HepG2 (cell line): ENCODE results near the gene RUVBL1. TPM values are rescaled to one million over a fixed set of nuclear protein-coding genes. Genes with fewer than 3 reads are reported as not detected.

Experiments used
- KLF6 ChIP-seq: IDR thresholded peaks from 2 replicates; pipeline ENCODE4 v1.8.0; 2016; ENCODE audit warnings: missing biosample characterization, missing genetic modification reagents
- LCORL ChIP-seq, 2 experiments: fragments of 450-650 bp in 1 of 2; sonication (generic) in 1 of 2; formaldehyde crosslinking in 1 of 2; IDR thresholded peaks; 2 replicates each; pipeline versions ENCODE4 v1.5.0 to v1.6.1; 2017 to 2020; ENCODE audit warnings: antibody characterized with exemption in 1 of 2, missing genetic modification reagents in 1 of 2
- MED1 ChIP-seq: sonication (generic); formaldehyde crosslinking; IDR thresholded peaks from 2 replicates; pipeline ENCODE4 v1.4.0; 2020; ENCODE audit warnings: missing genetic modification reagents
- TBX2 ChIP-seq: sonication (generic); formaldehyde crosslinking; IDR thresholded peaks from 2 replicates; pipeline ENCODE4 v1.5.0; 2020; ENCODE audit warnings: missing genetic modification reagents, mild to moderate bottlenecking, borderline replicate concordance
- YEATS4 ChIP-seq: sonication (generic); formaldehyde crosslinking; IDR thresholded peaks from 2 replicates; pipeline ENCODE4 v1.4.0; 2020; ENCODE audit warnings: missing genetic modification reagents, borderline replicate concordance
- ZNF160 ChIP-seq: sonication (generic); formaldehyde crosslinking; IDR thresholded peaks from 2 replicates; pipeline ENCODE4 v1.8.0; 2022; ENCODE audit warnings: mild to moderate bottlenecking, inconsistent platforms, missing genetic modification reagents
- ZNF263 ChIP-seq: sonication (generic); formaldehyde crosslinking; IDR thresholded peaks from 2 replicates; pipeline ENCODE4 v1.4.0; 2020; ENCODE audit warnings: missing genetic modification reagents
- ZNF331 ChIP-seq: sonication (generic); formaldehyde crosslinking; IDR thresholded peaks from 2 replicates; pipeline ENCODE4 v1.4.0; 2020; ENCODE audit warnings: missing genetic modification reagents
- ZNF430 ChIP-seq: sonication (generic); formaldehyde crosslinking; IDR thresholded peaks from 2 replicates; pipeline ENCODE4 v1.9.0; 2021; ENCODE audit warnings: mild to moderate bottlenecking, missing genetic modification reagents
- ZNF572 ChIP-seq: sonication (generic); formaldehyde crosslinking; IDR thresholded peaks from 2 replicates; pipeline ENCODE4 v1.5.1; 2020; ENCODE audit warnings: mild to moderate bottlenecking, missing genetic modification reagents
- ZNF746 ChIP-seq: sonication (generic); formaldehyde crosslinking; IDR thresholded peaks from 2 replicates; pipeline ENCODE4 v1.8.0; 2022; ENCODE audit warnings: mild to moderate bottlenecking, missing genetic modification reagents
- ZNF83 ChIP-seq: sonication (generic); formaldehyde crosslinking; IDR thresholded peaks from 2 replicates; pipeline ENCODE4 v1.4.0; 2020; ENCODE audit warnings: missing genetic modification reagents, mild to moderate bottlenecking, borderline replicate concordance
- ZNF839 ChIP-seq: sonication (generic); formaldehyde crosslinking; IDR thresholded peaks from 2 replicates; pipeline ENCODE4 v1.4.0; 2020; ENCODE audit warnings: missing genetic modification reagents, mild to moderate bottlenecking, borderline replicate concordance
- polyA plus RNA-seq, 8 experiments: library from polyadenylated mRNA; depleted of rRNA in 3 of 8; stranded (reverse) in 7 of 8; unstranded in 1 of 8; fragments of >200 nt; fragmentation: Illumina TruSeq in 4 of 8; extraction: Trizol in 4 of 8; gene quantifications; 2 replicates each; pipeline versions ENCODE4 v1.2.1 to v1.2.3, GENCODE V29; 2011 to 2016; ENCODE audit warnings: low read depth in 4 of 8, missing spikeins in 1 of 8, mixed read lengths in 1 of 8; ENCODE audit not compliant: insufficient read depth in 1 of 8
- total RNA-seq, 5 experiments: library from RNA; depleted of rRNA; stranded (reverse); fragments of >200 nt; fragmentation: Illumina TruSeq; extraction: Trizol; gene quantifications; 2 replicates each; pipeline ENCODE4 v1.2.3, GENCODE V29; 2016; ENCODE audit warnings: low read depth in 1 of 5
- TF ChIP-seq, protein P1 (sequence below): sonication (generic); formaldehyde crosslinking; IDR thresholded peaks from 2 replicates; pipeline ENCODE4 v1.4.0; 2020; ENCODE audit warnings: missing genetic modification reagents
- TF ChIP-seq, protein P2 (sequence below): sonication (generic); formaldehyde crosslinking; IDR thresholded peaks from 2 replicates; pipeline ENCODE4 v1.5.1; 2020; ENCODE audit warnings: missing genetic modification reagents, mild to moderate bottlenecking, borderline replicate concordance
- TF ChIP-seq, protein P3 (sequence below): sonication (generic); formaldehyde crosslinking; IDR thresholded peaks from one replicate; pipeline ENCODE4 v1.5.1; 2020; ENCODE audit warnings: mild to moderate bottlenecking, missing genetic modification reagents; ENCODE audit errors: not compliant biosample characterization

RUVBL1 gene
- total and polyA plus RNA-seq, 2 of the 13 experiments (the other 11 are each of a cell fraction or from before 2014, with no cell fraction given) = 32.7 to 86.3 TPM

DNA sequence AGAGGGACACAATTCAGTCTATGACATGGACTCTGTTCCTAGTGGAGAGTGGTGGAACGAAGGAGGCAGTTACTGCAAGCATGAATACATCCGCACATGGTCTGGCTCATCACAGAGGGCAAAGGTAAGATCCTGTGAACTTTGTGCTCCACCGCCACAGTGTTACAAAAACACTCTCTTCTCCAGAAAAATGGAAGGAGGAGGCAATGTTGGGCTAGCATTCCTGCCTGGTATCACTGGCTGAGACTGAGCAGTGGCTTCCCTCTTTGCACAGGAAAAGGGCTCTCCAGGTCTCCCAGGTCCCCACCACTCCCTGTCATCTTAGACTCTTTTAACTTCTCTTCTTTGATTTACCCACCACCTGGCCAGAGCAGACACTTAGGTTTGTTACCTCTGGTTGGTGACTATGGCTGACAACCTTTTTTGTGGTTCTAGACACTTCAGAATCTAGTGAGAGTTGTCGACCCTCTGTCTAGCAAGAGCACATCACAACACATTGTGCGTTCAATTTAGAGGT lies 28.2 kb upstream of the RUVBL1 start (continued):
- TF ChIP-seq, protein P1, sequence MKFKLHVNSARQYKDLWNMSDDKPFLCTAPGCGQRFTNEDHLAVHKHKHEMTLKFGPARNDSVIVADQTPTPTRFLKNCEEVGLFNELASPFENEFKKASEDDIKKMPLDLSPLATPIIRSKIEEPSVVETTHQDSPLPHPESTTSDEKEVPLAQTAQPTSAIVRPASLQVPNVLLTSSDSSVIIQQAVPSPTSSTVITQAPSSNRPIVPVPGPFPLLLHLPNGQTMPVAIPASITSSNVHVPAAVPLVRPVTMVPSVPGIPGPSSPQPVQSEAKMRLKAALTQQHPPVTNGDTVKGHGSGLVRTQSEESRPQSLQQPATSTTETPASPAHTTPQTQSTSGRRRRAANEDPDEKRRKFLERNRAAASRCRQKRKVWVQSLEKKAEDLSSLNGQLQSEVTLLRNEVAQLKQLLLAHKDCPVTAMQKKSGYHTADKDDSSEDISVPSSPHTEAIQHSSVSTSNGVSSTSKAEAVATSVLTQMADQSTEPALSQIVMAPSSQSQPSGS = peak; percentile 51; the same call in 1 of the 2 replicates
- TF ChIP-seq ZNF331 (CRISPR knock-in tag) = peak; percentile 88; the same call in 1 of the 2 replicates
- no peak for TF ChIP-seq KLF6 (CRISPR knock-in tag)
- TF ChIP-seq ZNF263 (CRISPR knock-in tag) = no peak
- peak; percentile 76; the same call in 1 of the 2 replicates for TF ChIP-seq TBX2 (CRISPR knock-in tag)
- no peak for TF ChIP-seq LCORL (IDR thresholded peaks at IDR 0.05)
- TF ChIP-seq LCORL (CRISPR knock-in tag; IDR thresholded peaks at IDR 0.05) = peak; percentile 73; the same call in 1 of the 2 replicates
- no peak for TF ChIP-seq ZNF572 (CRISPR knock-in tag)
- no peak for TF ChIP-seq ZNF83
- TF ChIP-seq ZNF746 (CRISPR knock-in tag) = 0 out of 2 replicates have a peak, but pooled peaks have one; percentile 32
- TF ChIP-seq ZNF160 (CRISPR knock-in tag) = no peak
- TF ChIP-seq, protein P2, sequence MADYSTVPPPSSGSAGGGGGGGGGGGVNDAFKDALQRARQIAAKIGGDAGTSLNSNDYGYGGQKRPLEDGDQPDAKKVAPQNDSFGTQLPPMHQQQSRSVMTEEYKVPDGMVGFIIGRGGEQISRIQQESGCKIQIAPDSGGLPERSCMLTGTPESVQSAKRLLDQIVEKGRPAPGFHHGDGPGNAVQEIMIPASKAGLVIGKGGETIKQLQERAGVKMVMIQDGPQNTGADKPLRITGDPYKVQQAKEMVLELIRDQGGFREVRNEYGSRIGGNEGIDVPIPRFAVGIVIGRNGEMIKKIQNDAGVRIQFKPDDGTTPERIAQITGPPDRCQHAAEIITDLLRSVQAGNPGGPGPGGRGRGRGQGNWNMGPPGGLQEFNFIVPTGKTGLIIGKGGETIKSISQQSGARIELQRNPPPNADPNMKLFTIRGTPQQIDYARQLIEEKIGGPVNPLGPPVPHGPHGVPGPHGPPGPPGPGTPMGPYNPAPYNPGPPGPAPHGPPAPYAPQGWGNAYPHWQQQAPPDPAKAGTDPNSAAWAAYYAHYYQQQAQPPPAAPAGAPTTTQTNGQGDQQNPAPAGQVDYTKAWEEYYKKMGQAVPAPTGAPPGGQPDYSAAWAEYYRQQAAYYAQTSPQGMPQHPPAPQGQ (CRISPR knock-in tag) = no peak
- TF ChIP-seq ZNF430 (CRISPR knock-in tag) = peak; percentile 72; the same call in 1 of the 2 replicates
- TF ChIP-seq YEATS4 (CRISPR knock-in tag) = peak; percentile 88
- no peak for TF ChIP-seq ZNF839 (CRISPR knock-in tag)
- TF ChIP-seq, protein P3, sequence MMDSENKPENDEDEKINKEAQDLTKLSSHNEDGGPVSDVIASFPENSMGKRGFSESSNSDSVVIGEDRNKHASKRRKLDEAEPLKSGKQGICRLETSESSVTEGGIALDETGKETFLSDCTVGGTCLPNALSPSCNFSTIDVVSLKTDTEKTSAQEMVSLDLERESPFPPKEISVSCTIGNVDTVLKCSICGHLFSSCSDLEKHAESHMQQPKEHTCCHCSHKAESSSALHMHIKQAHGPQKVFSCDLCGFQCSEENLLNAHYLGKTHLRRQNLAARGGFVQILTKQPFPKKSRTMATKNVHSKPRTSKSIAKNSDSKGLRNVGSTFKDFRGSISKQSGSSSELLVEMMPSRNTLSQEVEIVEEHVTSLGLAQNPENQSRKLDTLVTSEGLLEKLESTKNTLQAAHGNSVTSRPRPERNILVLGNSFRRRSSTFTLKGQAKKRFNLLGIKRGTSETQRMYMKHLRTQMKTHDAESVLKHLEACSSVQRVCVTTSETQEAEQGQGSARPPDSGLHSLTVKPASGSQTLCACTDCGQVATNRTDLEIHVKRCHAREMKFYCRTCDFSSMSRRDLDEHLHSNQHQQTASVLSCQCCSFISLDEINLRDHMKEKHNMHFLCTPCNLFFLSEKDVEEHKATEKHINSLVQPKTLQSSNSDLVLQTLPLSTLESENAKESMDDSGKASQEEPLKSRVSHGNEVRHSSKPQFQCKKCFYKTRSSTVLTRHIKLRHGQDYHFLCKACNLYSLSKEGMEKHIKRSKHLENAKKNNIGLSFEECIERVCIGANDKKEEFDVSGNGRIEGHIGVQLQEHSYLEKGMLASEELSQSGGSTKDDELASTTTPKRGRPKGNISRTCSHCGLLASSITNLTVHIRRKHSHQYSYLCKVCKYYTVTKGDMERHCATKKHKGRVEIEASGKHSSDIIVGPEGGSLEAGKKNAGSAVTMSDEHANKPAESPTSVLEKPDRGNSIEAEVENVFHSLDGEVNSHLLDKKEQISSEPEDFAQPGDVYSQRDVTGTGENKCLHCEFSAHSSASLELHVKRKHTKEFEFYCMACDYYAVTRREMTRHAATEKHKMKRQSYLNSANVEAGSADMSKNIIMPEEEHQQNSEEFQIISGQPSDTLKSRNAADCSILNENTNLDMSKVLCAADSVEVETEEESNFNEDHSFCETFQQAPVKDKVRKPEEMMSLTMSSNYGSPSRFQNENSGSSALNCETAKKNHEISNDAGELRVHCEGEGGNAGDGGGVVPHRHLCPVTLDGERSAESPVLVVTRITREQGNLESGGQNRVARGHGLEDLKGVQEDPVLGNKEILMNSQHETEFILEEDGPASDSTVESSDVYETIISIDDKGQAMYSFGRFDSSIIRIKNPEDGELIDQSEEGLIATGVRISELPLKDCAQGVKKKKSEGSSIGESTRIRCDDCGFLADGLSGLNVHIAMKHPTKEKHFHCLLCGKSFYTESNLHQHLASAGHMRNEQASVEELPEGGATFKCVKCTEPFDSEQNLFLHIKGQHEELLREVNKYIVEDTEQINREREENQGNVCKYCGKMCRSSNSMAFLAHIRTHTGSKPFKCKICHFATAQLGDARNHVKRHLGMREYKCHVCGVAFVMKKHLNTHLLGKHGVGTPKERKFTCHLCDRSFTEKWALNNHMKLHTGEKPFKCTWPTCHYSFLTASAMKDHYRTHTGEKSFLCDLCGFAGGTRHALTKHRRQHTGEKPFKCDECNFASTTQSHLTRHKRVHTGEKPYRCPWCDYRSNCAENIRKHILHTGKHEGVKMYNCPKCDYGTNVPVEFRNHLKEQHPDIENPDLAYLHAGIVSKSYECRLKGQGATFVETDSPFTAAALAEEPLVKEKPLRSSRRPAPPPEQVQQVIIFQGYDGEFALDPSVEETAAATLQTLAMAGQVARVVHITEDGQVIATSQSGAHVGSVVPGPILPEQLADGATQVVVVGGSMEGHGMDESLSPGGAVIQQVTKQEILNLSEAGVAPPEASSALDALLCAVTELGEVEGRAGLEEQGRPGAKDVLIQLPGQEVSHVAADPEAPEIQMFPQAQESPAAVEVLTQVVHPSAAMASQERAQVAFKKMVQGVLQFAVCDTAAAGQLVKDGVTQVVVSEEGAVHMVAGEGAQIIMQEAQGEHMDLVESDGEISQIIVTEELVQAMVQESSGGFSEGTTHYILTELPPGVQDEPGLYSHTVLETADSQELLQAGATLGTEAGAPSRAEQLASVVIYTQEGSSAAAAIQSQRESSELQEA = no peak
- TF ChIP-seq MED1 (CRISPR knock-in tag) = peak; percentile 87
